HG03575 (cell line): ENCODE data around the gene MICAL2.

Experiments
- ATAC-seq: cut with Tn5 transposase; IDR thresholded peaks from one replicate; pipeline ENCODE4 v1.9.1; 2021; ENCODE audit not compliant: unreplicated experiment, insufficient number of reproducible peaks, low FRiP score; ENCODE audit errors: extremely low read depth

Gene MICAL2

GRCh38 chr11:12162652-12163051, 52.3 kb downstream of the MICAL2 start:
- no peak for ATAC-seq

- ATAC-seq: no peak
Observed at GRCh38 chr11:12163181-12163941, 53.0 kb downstream of the MICAL2 start.

- ATAC-seq: no peak
Observed at GRCh38 chr11:12164061-12165014, 53.9 kb downstream of the MICAL2 start.

- no peak for ATAC-seq
Observed at GRCh38 chr11:12165237-12165875, 55.0 kb downstream of the MICAL2 start.

GRCh38 chr11:12166299-12167060, 56.1 kb downstream of the MICAL2 start:
- ATAC-seq: no peak

- ATAC-seq: no peak
Observed at GRCh38 chr11:12167061-12168000, 56.9 kb downstream of the MICAL2 start.

GRCh38 chr11:12168114-12168513, 57.7 kb downstream of the MICAL2 start:
- no peak for ATAC-seq

GRCh38 chr11:12169822-12170221, 59.4 kb downstream of the MICAL2 start:
- no peak for ATAC-seq

GRCh38 chr11:12170501-12170900, 60.1 kb downstream of the MICAL2 start:
- no peak for ATAC-seq

- ATAC-seq: no peak
Observed at GRCh38 chr11:12170984-12171383, 60.6 kb downstream of the MICAL2 start.

GRCh38 chr11:12171921-12172320, 61.5 kb downstream of the MICAL2 start:
- ATAC-seq: no peak

GRCh38 chr11:12172493-12173013, 62.2 kb downstream of the MICAL2 start:
- ATAC-seq: no peak

GRCh38 chr11:12173111-12173510, 62.7 kb downstream of the MICAL2 start:
- ATAC-seq: no peak

GRCh38 chr11:12174128-12174476, 63.7 kb downstream of the MICAL2 start:
- ATAC-seq: no peak

GRCh38 chr11:12174477-12175143, 64.2 kb downstream of the MICAL2 start:
- ATAC-seq: peak; percentile 84

GRCh38 chr11:12175694-12176241, 65.4 kb downstream of the MICAL2 start:
- no peak for ATAC-seq

GRCh38 chr11:12176410-12176809, 66.0 kb downstream of the MICAL2 start:
- ATAC-seq: no peak
